GM12891 (cell line): ENCODE results near the gene CUBN.

Source experiments
- DNase-seq: peaks from one replicate; pipeline ENCODE4 v3.0.0; 2011; ENCODE audit warnings: low spot score; ENCODE audit not compliant: insufficient read length
- FAIRE-seq: peaks from 2 replicates; lab custom pipeline; 2011; peaks lifted over from hg19 to GRCh38; lab: Jason Lieb, UNC
- PAX5 ChIP-seq: IDR thresholded peaks from 2 replicates; pipeline ENCODE4 v1.6.1; 2011; ENCODE audit warnings: low read length, moderate library complexity, mild to moderate bottlenecking; ENCODE audit not compliant: insufficient read depth, severe bottlenecking
- POLR2A ChIP-seq: IDR thresholded peaks from 2 replicates; pipeline ENCODE4 v1.6.1; 2011; ENCODE audit warnings: low read depth, low read length, control low read depth
- POLR2AphosphoS5 ChIP-seq: IDR thresholded peaks from 2 replicates; pipeline ENCODE4 v1.6.1; 2011; ENCODE audit warnings: low read depth, low read length, control low read depth
- POU2F2 ChIP-seq: IDR thresholded peaks from 2 replicates; pipeline ENCODE4 v1.6.1; 2011; ENCODE audit warnings: low read depth, mild to moderate bottlenecking, control low read depth, low read length, moderate library complexity
- SPI1 ChIP-seq: IDR thresholded peaks from 2 replicates; pipeline ENCODE4 v1.6.1; 2011; ENCODE audit warnings: low read depth, low read length, control low read depth
- TAF1 ChIP-seq: IDR thresholded peaks from 2 replicates; pipeline ENCODE4 v1.6.1; 2011; ENCODE audit warnings: low read depth, low read length, control low read depth

CUBN gene

DNA sequence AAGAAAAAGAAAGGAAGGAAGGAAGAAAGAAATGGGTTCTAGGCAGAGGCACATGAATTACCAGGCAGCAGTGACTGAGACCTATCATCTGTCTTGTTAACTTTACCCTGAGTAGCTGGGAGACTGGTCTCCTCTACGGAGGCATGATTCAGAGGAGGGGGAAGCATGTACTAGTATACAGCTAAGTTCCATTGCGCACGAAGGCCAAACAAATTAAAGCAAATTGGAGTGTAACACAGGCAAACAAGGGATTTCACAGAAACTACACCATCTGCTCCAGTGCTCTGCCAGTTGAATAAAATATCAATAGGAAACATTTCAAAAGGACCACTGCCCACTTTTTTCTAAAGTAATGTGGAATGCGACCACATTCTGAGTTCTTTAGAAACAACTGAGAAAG lies 246.5 kb downstream of the CUBN start:
- no peak for FAIRE-seq
- DNase-seq: no peak
- no peak for TF ChIP-seq POU2F2
- TF ChIP-seq TAF1: no peak
- no peak for TF ChIP-seq POLR2A
- TF ChIP-seq POLR2AphosphoS5: no peak
- no peak for TF ChIP-seq PAX5
- no peak for TF ChIP-seq SPI1

- FAIRE-seq: no peak
- no peak for DNase-seq
Observed at GRCh38 chr10:16870331-16870730, 259.3 kb downstream of the CUBN start.

DNA sequence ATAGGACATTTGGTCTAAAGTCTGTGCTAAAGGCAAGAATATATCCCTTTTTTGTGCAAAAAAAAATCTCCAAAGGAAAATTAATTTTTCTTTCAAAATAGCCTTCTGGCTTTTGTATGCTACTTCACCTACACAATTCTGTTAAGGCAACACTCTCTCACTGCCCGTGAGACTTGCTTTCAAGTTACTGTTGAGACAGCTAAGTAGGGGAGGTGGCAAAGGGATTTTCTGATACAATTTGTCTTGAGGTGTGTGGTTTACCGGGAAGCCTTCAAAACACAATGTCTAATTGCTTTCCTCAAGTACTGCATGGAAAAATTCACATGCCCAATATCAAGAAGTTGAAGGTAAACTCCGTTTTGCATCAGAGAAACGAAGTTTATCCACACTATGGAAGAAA lies 261.6 kb downstream of the CUBN start:
- TF ChIP-seq PAX5 (no peak), POU2F2 (no peak), POLR2AphosphoS5 (no peak), SPI1 (no peak)
- no peak for FAIRE-seq
- DNase-seq: no peak

More at GRCh38 chr10:16870331-16870730, 259.3 kb downstream of the CUBN start:
- TF ChIP-seq POLR2A: no peak
- no peak for TF ChIP-seq SPI1
- no peak for TF ChIP-seq TAF1

- no peak for FAIRE-seq
- TF ChIP-seq SPI1: no peak
- DNase-seq: no peak
Observed at GRCh38 chr10:16867556-16867955, 262.1 kb downstream of the CUBN start.

DNA sequence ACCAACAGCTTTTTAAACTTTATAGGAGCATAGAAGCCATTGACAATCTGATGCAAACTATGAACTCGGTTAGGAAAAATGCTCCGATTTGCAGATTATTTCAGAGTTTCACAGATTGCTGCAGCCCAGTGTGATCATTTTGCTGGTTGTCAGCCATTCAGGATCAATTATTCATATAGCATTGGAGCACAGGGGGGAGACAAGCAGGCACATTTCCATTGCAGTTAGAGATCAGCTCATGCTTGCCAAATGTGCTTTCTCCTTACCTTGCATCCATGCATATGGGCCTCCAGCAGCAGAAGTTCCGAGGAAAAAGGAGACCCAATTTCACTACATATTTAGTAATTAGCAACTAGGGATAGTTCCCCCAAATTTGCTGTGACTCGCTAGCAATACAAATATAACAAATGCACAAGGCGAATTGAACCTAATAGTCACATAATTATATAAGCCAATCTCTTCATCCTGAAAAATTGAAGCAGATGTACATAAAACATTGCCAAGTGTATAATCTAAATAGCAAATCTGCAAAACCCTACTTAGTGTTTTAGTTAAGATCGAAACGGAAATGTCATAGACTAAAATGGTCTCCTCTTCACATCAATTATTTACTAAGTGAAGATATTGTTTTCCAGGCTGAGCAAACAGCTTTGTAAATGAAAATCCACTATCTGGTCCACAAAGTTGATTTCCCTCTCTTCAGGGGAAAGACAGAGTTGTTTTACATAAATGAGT lies 262.9 kb downstream of the CUBN start:
- TF ChIP-seq POLR2AphosphoS5 (no peak), POU2F2 (no peak), SPI1 (no peak), POLR2A (no peak), PAX5 (no peak), TAF1 (no peak)
- FAIRE-seq (no peak), DNase-seq (no peak)

- DNase-seq: no peak
- TF ChIP-seq PAX5: no peak
- TF ChIP-seq POLR2A: no peak
- no peak for TF ChIP-seq SPI1
- no peak for TF ChIP-seq POU2F2
- no peak for TF ChIP-seq POLR2AphosphoS5
- TF ChIP-seq TAF1: no peak
- no peak for FAIRE-seq
Observed at GRCh38 chr10:16865766-16866165, 263.8 kb downstream of the CUBN start.

- TF ChIP-seq POLR2AphosphoS5 (no peak), POU2F2 (no peak), SPI1 (no peak), POLR2A (no peak), TAF1 (no peak), PAX5 (no peak)
- FAIRE-seq (no peak), DNase-seq (no peak)
Observed at GRCh38 chr10:16863766-16864165, 265.8 kb downstream of the CUBN start.

GRCh38 chr10:16857419-16857818 lies 272.2 kb downstream of the CUBN start:
- no peak for FAIRE-seq
- no peak for TF ChIP-seq POLR2AphosphoS5
- TF ChIP-seq POU2F2: no peak
- TF ChIP-seq TAF1: no peak
- TF ChIP-seq POLR2A: no peak
- TF ChIP-seq SPI1: no peak
- no peak for TF ChIP-seq PAX5
- no peak for DNase-seq

DNA sequence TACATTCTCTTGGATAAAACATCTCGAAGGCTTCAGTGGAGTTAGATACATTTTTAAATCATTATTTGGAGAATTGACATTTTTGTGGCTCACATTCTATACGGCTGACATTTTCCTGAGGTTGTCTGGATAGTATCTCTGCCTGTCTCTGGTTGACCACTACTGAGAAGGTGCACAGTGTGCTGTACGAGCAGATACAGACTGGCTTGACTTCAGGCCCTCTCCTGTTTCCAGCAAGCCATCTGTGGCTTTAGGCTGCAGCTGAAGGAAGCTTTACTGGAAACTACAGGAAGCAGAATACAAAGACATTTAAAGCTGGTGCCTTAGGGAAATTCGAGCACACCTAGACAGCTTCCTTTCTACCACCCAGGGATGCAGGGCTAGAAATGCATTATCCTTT lies 273.0 kb downstream of the CUBN start:
- no peak for TF ChIP-seq POU2F2
- TF ChIP-seq PAX5: no peak
- no peak for TF ChIP-seq POLR2AphosphoS5
- no peak for TF ChIP-seq POLR2A
- TF ChIP-seq SPI1: no peak
- no peak for TF ChIP-seq TAF1
- no peak for DNase-seq
- FAIRE-seq: no peak

DNA sequence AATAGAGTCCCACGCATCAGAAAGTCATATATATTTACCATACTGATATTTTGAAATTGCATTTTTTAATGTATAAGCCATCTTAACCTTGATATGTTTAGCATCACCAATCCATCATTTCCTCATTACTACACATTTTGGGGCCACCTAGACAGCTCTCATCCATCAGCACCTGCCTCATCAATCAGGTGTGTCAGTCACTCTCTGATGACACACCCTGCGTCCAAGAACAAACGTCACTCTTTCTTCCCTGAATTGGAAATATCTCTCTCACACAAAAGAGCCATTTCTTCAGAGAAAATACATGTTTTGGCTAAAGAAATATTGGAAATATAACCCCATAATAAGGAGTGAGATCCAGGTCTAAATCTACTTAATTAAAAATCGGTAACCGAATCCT lies 273.5 kb downstream of the CUBN start:
- DNase-seq (no peak), FAIRE-seq (no peak)
- no peak for TF ChIP-seq SPI1

DNA sequence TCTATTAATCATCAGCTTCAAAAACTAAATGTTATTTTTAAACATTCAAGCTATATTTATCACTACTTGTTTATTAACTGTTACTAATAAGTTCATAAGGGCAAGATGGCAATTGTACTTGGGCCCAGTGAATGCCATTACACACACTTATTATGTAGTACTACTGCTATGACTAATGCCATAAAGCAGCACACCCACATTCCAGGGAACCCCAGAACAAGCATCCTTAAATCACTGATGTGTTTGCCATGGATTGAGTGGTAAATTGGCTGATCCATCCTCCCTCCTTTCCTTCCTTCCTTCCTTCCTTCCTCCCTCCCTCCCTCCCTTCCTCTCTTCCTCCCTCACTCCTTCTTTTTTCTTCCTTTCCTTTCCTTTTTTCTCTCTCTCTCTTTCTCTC lies 275.0 kb downstream of the CUBN start:
- TF ChIP-seq PAX5 (no peak), POLR2AphosphoS5 (no peak), TAF1 (no peak), POU2F2 (no peak), POLR2A (no peak), SPI1 (no peak)
- FAIRE-seq: no peak
- DNase-seq: no peak
